HEK293 (cell line): Measurements from ENCODE around the gene LEUTX.
A peak's percentile ranks its signal among the peaks of the same experiment; 100 is the strongest.

Source experiments
- CTCF ChIA-PET: fragments of 350-600 bp; formaldehyde crosslinking; extraction: SDS; loops from one replicate; lab custom pipeline; 2021; ENCODE audit warnings: antibody characterized with exemption; lab: Yijun Ruan, JAX
- POLR2A ChIA-PET: fragments of 300-600 bp; formaldehyde crosslinking; extraction: SDS; loops from one replicate; lab custom pipeline; 2020; ENCODE audit warnings: antibody characterized with exemption, inconsistent platforms; lab: Yijun Ruan, JAX
- H3K27ac ChIP-seq: fragments of 200-500 bp; sonication (Bioruptor generic); 2 replicates; pipeline ENCODE4 v1.5.1; 2014; ENCODE audit warnings: low read depth, low read length, control low read depth, inconsistent platforms; ENCODE audit errors: extremely low read depth
- H3K36me3 ChIP-seq, 2 experiments: fragments of 200-500 bp in 1 of 2; sonication (Bioruptor generic) in 1 of 2; 1 replicate in 1 of 2; 2 replicates in 1 of 2; pipeline ENCODE4 v1.5.1; 2014 to 2017; ENCODE audit warnings: inconsistent platforms in 2 of 2, low read length in 2 of 2; ENCODE audit not compliant: control insufficient read depth in 2 of 2, insufficient read depth in 1 of 2
- H3K4me1 ChIP-seq: fragments of 200-500 bp; sonication (Bioruptor generic); 2 replicates; pipeline ENCODE4 v1.5.1; 2014; ENCODE audit warnings: mild to moderate bottlenecking, low read length, inconsistent platforms; ENCODE audit not compliant: control insufficient read depth, insufficient read depth
- H3K4me3 ChIP-seq: 2 replicates; pipeline ENCODE4 v1.5.1; 2011; ENCODE audit warnings: low read depth, mild to moderate bottlenecking, control low read depth, low read length, moderate library complexity
- H3K9me3 ChIP-seq: fragments of 200-500 bp; sonication (Bioruptor generic); 2 replicates; pipeline ENCODE4 v1.5.1; 2014; ENCODE audit warnings: low read depth, low read length, inconsistent platforms; ENCODE audit not compliant: control insufficient read depth, insufficient read depth
- CTCF ChIP-seq: fragments of 450-650 bp; formaldehyde crosslinking; IDR thresholded peaks from 2 replicates; pipeline ENCODE4 v1.5.1; 2016; ENCODE audit warnings: missing biosample characterization, missing genetic modification characterization
- FEZF1 ChIP-seq: fragments of 450-650 bp; formaldehyde crosslinking; IDR thresholded peaks from 2 replicates; pipeline ENCODE4 v1.5.1; 2016; ENCODE audit warnings: missing biosample characterization, missing genetic modification characterization
- REPIN1 ChIP-seq: fragments of 450-650 bp; formaldehyde crosslinking; IDR thresholded peaks from 2 replicates; pipeline ENCODE4 v1.5.1; 2017; ENCODE audit warnings: missing biosample characterization, missing genetic modification characterization, low read depth
- SETDB1 ChIP-seq: IDR thresholded peaks from one replicate; pipeline ENCODE4 v1.6.1; 2017; ENCODE audit warnings: mild to moderate bottlenecking, low read length, moderate library complexity, mixed read lengths; ENCODE audit not compliant: insufficient read length
- SP3 ChIP-seq: fragments of 450-650 bp; formaldehyde crosslinking; IDR thresholded peaks from 2 replicates; pipeline ENCODE4 v1.5.1; 2016; ENCODE audit warnings: missing biosample characterization, missing genetic modification characterization
- TRIM28 ChIP-seq: IDR thresholded peaks from 2 replicates; pipeline ENCODE4 v1.6.1; 2011; ENCODE audit warnings: low read length, control low read depth, borderline replicate concordance
- ZBTB10 ChIP-seq: fragments of 450-650 bp; formaldehyde crosslinking; IDR thresholded peaks from 2 replicates; pipeline ENCODE4 v1.5.1; 2016; ENCODE audit warnings: missing biosample characterization, missing genetic modification characterization
- ZBTB7A ChIP-seq: fragments of 450-650 bp; formaldehyde crosslinking; IDR thresholded peaks from 2 replicates; pipeline ENCODE4 v1.5.1; 2016; ENCODE audit warnings: low read depth, missing biosample characterization, missing genetic modification characterization
- ZFP37 ChIP-seq: fragments of 450-650 bp; formaldehyde crosslinking; IDR thresholded peaks from 2 replicates; pipeline ENCODE4 v1.5.1; 2016; ENCODE audit warnings: missing biosample characterization, missing genetic modification characterization
- ZNF16 ChIP-seq: fragments of 450-650 bp; formaldehyde crosslinking; IDR thresholded peaks from 2 replicates; pipeline ENCODE4 v1.5.1; 2016; ENCODE audit warnings: low read depth, missing biosample characterization, missing genetic modification characterization
- ZNF169 ChIP-seq: fragments of 450-650 bp; formaldehyde crosslinking; IDR thresholded peaks from 2 replicates; pipeline ENCODE4 v1.5.1; 2016; ENCODE audit warnings: missing biosample characterization, missing genetic modification characterization
- ZNF202 ChIP-seq: fragments of 450-650 bp; formaldehyde crosslinking; IDR thresholded peaks from 2 replicates; pipeline ENCODE4 v1.5.1; 2016; ENCODE audit warnings: missing biosample characterization, missing genetic modification characterization, borderline replicate concordance
- ZNF221 ChIP-seq: fragments of 450-650 bp; formaldehyde crosslinking; IDR thresholded peaks from 2 replicates; pipeline ENCODE4 v1.5.1; 2017; ENCODE audit warnings: missing biosample characterization, missing genetic modification characterization, borderline replicate concordance
- ZNF341 ChIP-seq: fragments of 450-650 bp; formaldehyde crosslinking; IDR thresholded peaks from 2 replicates; pipeline ENCODE4; 2016; ENCODE audit warnings: low read depth, missing biosample characterization, missing genetic modification characterization
- ZNF404 ChIP-seq: fragments of 450-650 bp; formaldehyde crosslinking; IDR thresholded peaks from 2 replicates; pipeline ENCODE4 v1.5.1; 2017; ENCODE audit warnings: missing biosample characterization, missing genetic modification characterization
- ZNF423 ChIP-seq: fragments of 450-650 bp; formaldehyde crosslinking; IDR thresholded peaks from 2 replicates; pipeline ENCODE4 v1.5.1; 2016; ENCODE audit warnings: missing biosample characterization, missing genetic modification characterization
- ZNF473 ChIP-seq: fragments of 450-650 bp; formaldehyde crosslinking; IDR thresholded peaks from 2 replicates; pipeline ENCODE4 v1.5.1; 2017; ENCODE audit warnings: missing biosample characterization, missing genetic modification characterization
- ZNF561 ChIP-seq: fragments of 450-650 bp; IDR thresholded peaks from 2 replicates; pipeline ENCODE4 v1.5.1; 2018; ENCODE audit warnings: missing biosample characterization, missing genetic modification characterization, borderline replicate concordance
- ZNF610 ChIP-seq: fragments of 450-650 bp; formaldehyde crosslinking; IDR thresholded peaks from 2 replicates; pipeline ENCODE4 v1.5.1; 2016; ENCODE audit warnings: missing biosample characterization, missing genetic modification characterization, borderline replicate concordance
- ZNF624 ChIP-seq: fragments of 450-650 bp; formaldehyde crosslinking; IDR thresholded peaks from 2 replicates; pipeline ENCODE4 v1.5.1; 2017; ENCODE audit warnings: missing biosample characterization, missing genetic modification characterization
- ZNF629 ChIP-seq: fragments of 450-650 bp; formaldehyde crosslinking; IDR thresholded peaks from 2 replicates; pipeline ENCODE4 v1.5.1; 2017; ENCODE audit warnings: missing biosample characterization, missing genetic modification characterization
- ZSCAN16 ChIP-seq: fragments of 450-650 bp; formaldehyde crosslinking; IDR thresholded peaks from 2 replicates; pipeline ENCODE4 v1.5.1; 2016; ENCODE audit warnings: missing biosample characterization, missing genetic modification characterization
- TF ChIP-seq, protein P1 (sequence below): fragments of 450-650 bp; formaldehyde crosslinking; IDR thresholded peaks from 2 replicates; pipeline ENCODE4 v1.5.1; 2016; ENCODE audit warnings: missing biosample characterization, missing genetic modification characterization
- TF ChIP-seq, protein P2 (sequence below): fragments of 450-650 bp; formaldehyde crosslinking; conservative IDR thresholded peaks from 2 replicates; pipeline ENCODE4 v1.5.1; 2016; ENCODE audit warnings: low read depth, missing biosample characterization, missing genetic modification characterization

The LEUTX gene

GRCh38 chr19:39788244-39788643, 9.6 kb downstream of the LEUTX start:
- no peaks in the 10 kb centered on the region for H3K36me3 ChIP-seq
- H3K4me1 ChIP-seq = no peaks in the 10 kb centered on the region
- H3K4me3 ChIP-seq = no peak overlapping the region
- ChIA-PET POLR2A (no interaction called here), CTCF (interaction anchor here (0.5 to 2.8 kb wide), 7 partner anchors 18 to 836 kb away, joined by 3 to 22 read pairs (median 3); partner anchors contain the start of gene PSMC4)
- H3K27ac ChIP-seq = no peak overlapping the region
- peak; percentile 51 for TF ChIP-seq SETDB1
- no peak for TF ChIP-seq FEZF1
- TF ChIP-seq, all 188 proteins: peak for 1
- peaks cover 2% of the 10 kb centered on the region for H3K9me3 ChIP-seq

DNA sequence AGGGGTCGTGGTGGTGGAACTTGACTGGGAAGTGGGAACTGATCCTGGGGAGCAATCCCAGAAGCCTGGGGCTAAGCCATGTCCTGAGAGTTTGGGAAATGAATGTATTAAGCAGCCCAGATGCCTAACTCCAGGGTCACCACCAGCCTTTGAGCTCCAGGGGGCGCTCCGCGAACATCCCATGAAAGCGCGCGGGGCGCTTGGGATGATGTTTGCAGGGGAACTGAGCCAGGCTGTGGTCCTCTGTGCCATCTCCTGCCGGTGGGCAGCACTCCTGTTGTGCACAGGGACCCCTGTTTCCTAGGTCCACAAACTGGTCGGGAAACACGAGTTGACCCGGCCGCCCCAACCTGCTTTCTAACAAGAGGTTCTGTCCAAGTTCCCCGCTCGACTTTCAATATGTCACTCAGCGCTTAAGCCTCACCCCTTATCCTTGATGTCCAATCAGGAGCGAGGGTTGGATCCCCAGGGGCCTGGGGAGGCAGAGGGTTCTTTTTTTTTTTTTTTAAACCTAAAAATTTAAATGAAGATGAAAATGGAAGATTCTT, 14.4 kb downstream of the LEUTX start:
- POLR2A ChIA-PET = interaction anchor here (0.6 to 2.2 kb wide), 6 partner anchors 11 to 178 kb away, joined by 3 to 14 read pairs (median 8); partner anchors contain the start of genes DYRK1B, FBL and PSMC4
- Histone ChIP-seq H3K36me3 (0 out of 3 replicates have a peak, but pooled peaks cover 0 to 5% of the 10 kb centered on the region in 2 experiments), H3K4me3 (peak overlapping the region; percentile 29), H3K9me3 (peaks cover 2% of the 10 kb centered on the region), H3K4me1 (no peaks in the 10 kb centered on the region), H3K27ac (no peak overlapping the region)
- CTCF ChIA-PET = interaction anchor here (0.5 to 8.8 kb wide), 52 partner anchors 11 to 655 kb away, joined by 3 to 237 read pairs (median 4); partner anchors contain the start of genes DYRK1B, FBL, LEUTX and PSMC4
- TF ChIP-seq CTCF (tag by site-specific recombination) (peak; percentile 99), ZNF202 (tag by site-specific recombination) (no peak), ZNF221 (tag by site-specific recombination) (0 out of 2 replicates have a peak, but pooled peaks have one; percentile 53), ZNF169 (no peak), ZNF404 (tag by site-specific recombination) (no peak), ZNF629 (tag by site-specific recombination) (peak; percentile 68), ZNF624 (tag by site-specific recombination) (no peak), ZBTB10 (tag by site-specific recombination) (peak; percentile 59; the same call in 1 of the 2 replicates), ZFP37 (tag by site-specific recombination) (peak; percentile 80; the same call in 1 of the 2 replicates), TRIM28 (no peak), ZNF561 (peak; percentile 68; the same call in 1 of the 2 replicates), REPIN1 (tag by site-specific recombination) (peak; percentile 61; the same call in 1 of the 2 replicates), ZNF610 (tag by site-specific recombination) (no peak), SP3 (tag by site-specific recombination) (peak; percentile 46), ZSCAN16 (tag by site-specific recombination) (no peak), ZNF341 (no peak), ZNF423 (tag by site-specific recombination) (no peak), ZBTB7A (tag by site-specific recombination) (no peak), ZNF16 (tag by site-specific recombination) (no peak), ZNF473 (no peak)
- TF ChIP-seq, protein P1, sequence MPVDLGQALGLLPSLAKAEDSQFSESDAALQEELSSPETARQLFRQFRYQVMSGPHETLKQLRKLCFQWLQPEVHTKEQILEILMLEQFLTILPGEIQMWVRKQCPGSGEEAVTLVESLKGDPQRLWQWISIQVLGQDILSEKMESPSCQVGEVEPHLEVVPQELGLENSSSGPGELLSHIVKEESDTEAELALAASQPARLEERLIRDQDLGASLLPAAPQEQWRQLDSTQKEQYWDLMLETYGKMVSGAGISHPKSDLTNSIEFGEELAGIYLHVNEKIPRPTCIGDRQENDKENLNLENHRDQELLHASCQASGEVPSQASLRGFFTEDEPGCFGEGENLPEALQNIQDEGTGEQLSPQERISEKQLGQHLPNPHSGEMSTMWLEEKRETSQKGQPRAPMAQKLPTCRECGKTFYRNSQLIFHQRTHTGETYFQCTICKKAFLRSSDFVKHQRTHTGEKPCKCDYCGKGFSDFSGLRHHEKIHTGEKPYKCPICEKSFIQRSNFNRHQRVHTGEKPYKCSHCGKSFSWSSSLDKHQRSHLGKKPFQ (tag by site-specific recombination) = no peak
- TF ChIP-seq, protein P2, sequence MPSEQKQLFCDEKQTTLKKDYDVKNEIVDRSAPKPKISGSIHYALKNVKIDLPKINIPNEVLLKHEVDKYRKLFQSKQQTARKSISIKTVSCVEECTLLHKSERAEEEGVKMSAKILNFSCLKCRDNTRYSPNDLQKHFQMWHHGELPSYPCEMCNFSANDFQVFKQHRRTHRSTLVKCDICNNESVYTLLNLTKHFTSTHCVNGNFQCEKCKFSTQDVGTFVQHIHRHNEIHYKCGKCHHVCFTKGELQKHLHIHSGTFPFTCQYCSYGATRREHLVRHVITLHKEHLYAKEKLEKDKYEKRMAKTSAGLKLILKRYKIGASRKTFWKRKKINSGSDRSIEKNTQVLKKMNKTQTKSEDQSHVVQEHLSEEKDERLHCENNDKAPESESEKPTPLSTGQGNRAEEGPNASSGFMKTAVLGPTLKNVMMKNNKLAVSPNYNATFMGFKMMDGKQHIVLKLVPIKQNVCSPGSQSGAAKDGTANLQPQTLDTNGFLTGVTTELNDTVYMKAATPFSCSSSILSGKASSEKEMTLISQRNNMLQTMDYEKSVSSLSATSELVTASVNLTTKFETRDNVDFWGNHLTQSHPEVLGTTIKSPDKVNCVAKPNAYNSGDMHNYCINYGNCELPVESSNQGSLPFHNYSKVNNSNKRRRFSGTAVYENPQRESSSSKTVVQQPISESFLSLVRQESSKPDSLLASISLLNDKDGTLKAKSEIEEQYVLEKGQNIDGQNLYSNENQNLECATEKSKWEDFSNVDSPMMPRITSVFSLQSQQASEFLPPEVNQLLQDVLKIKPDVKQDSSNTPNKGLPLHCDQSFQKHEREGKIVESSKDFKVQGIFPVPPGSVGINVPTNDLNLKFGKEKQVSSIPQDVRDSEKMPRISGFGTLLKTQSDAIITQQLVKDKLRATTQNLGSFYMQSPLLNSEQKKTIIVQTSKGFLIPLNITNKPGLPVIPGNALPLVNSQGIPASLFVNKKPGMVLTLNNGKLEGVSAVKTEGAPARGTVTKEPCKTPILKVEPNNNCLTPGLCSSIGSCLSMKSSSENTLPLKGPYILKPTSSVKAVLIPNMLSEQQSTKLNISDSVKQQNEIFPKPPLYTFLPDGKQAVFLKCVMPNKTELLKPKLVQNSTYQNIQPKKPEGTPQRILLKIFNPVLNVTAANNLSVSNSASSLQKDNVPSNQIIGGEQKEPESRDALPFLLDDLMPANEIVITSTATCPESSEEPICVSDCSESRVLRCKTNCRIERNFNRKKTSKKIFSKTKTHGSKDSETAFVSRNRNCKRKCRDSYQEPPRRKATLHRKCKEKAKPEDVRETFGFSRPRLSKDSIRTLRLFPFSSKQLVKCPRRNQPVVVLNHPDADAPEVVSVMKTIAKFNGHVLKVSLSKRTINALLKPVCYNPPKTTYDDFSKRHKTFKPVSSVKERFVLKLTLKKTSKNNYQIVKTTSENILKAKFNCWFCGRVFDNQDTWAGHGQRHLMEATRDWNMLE (tag by site-specific recombination) = no peak
